ENCODE results near the gene STAT3.
"Not testable (repeated sequence)": the region's sequence is repeated elsewhere in the genome, so short reads cannot be mapped to it uniquely, and the experiment has no call there.

STAT3 gene

DNA sequence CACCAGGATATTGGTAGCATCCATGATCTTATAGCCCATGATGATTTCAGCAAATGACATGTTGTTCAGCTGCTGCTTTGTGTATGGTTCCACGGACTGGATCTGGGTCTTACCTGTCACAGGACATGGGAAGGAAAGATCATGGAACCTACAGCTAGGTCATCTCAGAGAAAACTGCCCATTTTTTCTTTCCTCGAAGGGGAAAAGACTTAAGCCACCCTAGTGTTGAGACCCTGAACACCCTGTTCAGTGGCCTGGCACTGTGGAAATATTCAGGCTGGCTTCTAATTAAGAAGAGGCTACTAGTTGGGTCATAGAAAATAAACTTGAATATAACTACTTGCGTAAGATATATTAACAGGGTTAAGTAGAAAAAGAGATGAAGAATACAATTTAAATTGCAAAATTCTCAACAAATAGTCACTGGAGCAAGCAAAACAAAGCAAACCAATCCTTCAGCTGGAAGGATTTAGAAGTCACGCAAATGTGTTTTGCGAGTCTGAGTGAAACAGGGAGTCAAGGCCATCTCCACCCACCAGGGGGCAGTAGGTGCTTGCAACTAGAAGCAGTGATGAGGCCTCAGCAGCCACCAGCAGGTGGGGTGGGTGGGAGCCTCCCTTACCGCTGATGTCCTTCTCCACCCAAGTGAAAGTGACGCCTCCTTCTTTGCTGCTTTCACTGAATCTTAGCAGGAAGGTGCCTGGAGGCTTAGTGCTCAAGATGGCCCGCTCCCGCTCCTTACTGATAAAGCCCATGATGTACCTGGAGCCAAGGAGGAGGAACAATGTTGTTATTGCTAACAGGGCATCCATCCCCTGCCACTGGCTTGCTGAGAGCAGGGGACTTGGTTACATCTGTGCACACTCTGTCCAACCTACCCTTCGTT is 65.6 kb downstream of the STAT3 start:
- in situ Hi-C loops (cut with MboI; ENCODE audit: low sequenced_read_pairs) = loop anchor here (5.0 to 10.0 kb wide), 2 partner anchors 80 to 202 kb away; no protein-coding TSS in a partner anchor

DNA sequence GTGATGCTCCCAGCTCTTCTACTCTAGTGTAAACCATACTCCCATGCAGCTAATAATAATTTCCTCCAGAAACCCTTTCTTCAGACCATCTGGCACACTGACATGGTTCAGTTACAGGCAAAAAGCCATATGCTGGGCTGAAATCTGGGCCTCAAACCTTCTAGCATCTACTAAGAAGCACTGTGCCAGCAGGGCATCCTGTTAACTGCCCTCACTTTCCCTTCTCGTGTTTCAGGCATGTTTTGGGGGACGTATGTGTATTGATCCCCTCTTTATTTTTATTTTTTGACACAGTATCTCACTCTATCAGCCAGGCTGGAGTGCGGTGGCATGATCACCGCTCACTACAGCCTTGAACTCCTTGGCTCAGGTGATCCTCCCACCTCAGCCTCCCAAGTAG is 66.7 kb downstream of the STAT3 start:
- in situ Hi-C loops (cut with MboI; ENCODE audit: low sequenced_read_pairs) = loop anchor here (5.0 to 10.0 kb wide), 2 partner anchors 81 to 203 kb away; no protein-coding TSS in a partner anchor

DNA sequence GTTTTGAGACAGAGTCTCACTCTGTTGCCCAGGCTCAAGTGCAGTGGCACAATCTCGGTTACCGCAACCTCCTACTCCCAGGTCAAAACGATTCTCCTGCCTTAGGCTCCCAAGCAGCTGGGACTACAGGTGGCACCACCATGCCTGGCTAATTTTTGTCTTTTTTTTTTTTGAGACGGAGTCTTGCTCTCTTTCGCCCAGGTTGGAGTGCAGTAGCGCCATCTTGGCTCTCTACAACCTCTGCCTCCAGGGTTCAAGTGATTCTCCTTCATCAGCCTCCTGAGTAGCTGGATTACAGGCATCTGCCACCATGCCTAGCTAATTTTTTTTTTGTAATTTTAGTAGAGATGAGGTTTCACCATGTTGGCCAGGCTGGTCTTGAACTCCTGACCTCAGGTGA is 70.3 kb downstream of the STAT3 start:
- in situ Hi-C loops (cut with MboI; ENCODE audit: low sequenced_read_pairs) = not testable (repeated sequence)

GRCh38 chr17:42317266-42317845 is 70.9 kb downstream of the STAT3 start:
- in situ Hi-C loops (cut with MboI; ENCODE audit: low sequenced_read_pairs) = no loop called here

GRCh38 chr17:42316755-42317154 is 71.5 kb downstream of the STAT3 start:
- in situ Hi-C loops (cut with MboI; ENCODE audit: low sequenced_read_pairs) = no loop called here

- in situ Hi-C loops (cut with MboI; ENCODE audit: low sequenced_read_pairs) = no loop called here
Measured at GRCh38 chr17:42315402-42316156, 72.7 kb downstream of the STAT3 start.

GRCh38 chr17:42313773-42314566 is 74.3 kb downstream of the STAT3 start:
- in situ Hi-C loops (cut with MboI; ENCODE audit: low sequenced_read_pairs) = no loop called here

DNA sequence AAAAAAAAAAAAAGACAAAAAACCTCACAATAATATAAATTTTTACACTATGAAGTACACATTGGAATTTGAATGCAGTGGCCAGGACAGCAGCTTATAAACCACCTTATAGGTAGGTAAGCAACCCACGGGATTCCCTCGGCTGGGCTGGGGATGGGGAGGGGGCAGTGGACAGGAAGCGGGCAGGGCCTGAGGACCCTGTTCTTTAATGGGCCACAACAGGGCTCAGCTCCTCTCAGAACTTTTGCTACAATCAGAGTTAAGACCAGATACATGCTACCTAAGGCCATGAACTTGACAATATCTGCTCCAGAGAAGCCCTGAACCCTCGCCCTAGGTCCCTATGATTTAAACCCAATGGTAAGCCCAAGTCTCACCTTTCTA is 74.9 kb downstream of the STAT3 start:
- in situ Hi-C loops (cut with MboI; ENCODE audit: low sequenced_read_pairs) = no loop called here

DNA sequence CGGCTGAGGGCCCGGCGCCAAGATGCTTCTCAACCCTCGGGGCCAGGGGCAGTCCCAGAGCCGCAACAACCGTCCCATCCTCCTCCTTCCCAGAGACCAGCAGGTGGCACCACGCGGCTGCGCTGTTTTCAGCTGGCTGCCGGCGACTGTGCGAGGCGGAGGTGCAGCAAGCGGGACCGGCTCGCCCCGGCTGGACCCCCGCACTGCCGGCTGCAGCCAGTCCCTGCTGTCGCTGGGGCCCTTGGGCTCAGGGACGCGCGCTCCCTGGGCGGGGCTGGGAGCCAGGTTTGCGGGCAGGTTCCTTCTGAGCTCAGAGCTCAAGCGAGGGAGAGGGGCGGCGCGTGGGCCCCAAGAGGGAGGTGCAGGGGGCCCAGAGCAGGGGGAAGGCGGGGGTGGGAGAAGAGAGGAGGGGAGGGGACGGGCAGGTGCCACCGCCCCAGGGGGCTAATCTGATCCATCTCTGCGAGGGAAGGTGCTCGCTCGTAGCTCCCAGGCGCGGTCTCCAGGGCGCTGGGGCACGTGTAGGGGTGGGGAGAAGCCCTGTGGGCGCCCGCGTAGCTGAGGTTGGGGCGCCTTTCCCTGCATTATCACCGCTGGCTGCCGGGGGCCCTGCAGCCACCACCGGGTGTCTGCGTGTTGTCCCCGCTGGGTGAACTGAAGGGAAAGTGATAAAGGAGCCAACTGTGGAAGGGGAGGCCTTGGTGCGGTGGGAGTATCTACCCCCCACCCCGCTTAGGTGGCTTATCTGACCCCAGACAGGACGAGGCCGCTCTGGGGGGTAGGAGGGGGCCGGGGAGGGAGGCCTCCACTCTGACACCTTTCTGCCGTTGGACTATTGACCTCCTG is 75.7 kb downstream of the STAT3 start:
- in situ Hi-C loops (cut with MboI; ENCODE audit: low sequenced_read_pairs) = no loop called here

GRCh38 chr17:42312035-42312284 is 76.3 kb downstream of the STAT3 start:
- in situ Hi-C loops (cut with MboI; ENCODE audit: low sequenced_read_pairs) = no loop called here

- in situ Hi-C loops (cut with MboI; ENCODE audit: low sequenced_read_pairs) = no loop called here
Measured at GRCh38 chr17:42311240-42312034, 76.8 kb downstream of the STAT3 start.

GRCh38 chr17:42310787-42311215 is 77.4 kb downstream of the STAT3 start:
- in situ Hi-C loops (cut with MboI; ENCODE audit: low sequenced_read_pairs) = no loop called here

- in situ Hi-C loops (cut with MboI; ENCODE audit: low sequenced_read_pairs) = no loop called here
Measured at GRCh38 chr17:42309986-42310786, 78.1 kb downstream of the STAT3 start.

GRCh38 chr17:42309142-42309541 is 79.1 kb downstream of the STAT3 start:
- in situ Hi-C loops (cut with MboI; ENCODE audit: low sequenced_read_pairs) = no loop called here

DNA sequence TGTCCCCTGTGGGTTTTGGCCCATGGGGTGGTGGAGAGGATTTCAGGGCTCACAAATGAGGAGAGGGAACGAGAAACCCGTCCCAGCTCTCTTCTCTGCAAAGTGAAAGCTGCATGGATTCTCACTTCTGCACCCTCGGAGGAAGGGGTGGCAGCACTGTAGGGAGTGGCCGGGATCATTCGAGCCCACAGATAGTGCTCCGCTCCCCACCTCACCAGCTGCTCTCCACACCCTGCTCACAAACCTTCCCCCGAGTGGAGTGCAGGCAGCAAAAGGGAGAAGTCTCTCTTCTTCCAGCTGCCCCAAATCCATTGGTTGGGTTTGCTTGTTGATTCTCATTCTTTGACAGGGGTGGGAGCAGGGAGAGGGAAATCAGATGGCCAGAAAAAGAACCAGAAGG is 79.8 kb downstream of the STAT3 start:
- in situ Hi-C loops (cut with MboI; ENCODE audit: low sequenced_read_pairs) = no loop called here

GRCh38 chr17:42307362-42307927 is 80.8 kb downstream of the STAT3 start:
- in situ Hi-C loops (cut with MboI; ENCODE audit: low sequenced_read_pairs) = no loop called here

DNA sequence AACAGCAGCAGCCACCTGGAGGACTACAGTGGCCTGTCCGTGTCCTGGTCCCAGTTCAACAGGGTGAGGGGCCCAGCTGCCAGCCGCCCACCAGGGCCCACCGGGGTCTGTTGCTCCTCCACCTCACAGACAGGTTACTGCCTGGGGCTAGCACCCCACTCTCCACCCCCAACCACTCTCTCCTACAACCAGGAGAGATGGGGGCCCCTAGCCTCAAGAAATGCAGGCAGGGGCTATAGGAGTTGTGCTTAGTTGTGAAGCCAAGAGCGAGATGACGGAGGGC is 81.9 kb downstream of the STAT3 start:
- in situ Hi-C loops (cut with MboI; ENCODE audit: low sequenced_read_pairs) = no loop called here
